Activated T-cell treated with anti-CD3 and anti-CD28 coated beads, Interleukin-2, amount 50 U/mL, for 48 hours (primary cell): ENCODE data around the gene FAM161A.
"Not testable (repeated sequence)": the region's sequence is repeated elsewhere in the genome, so short reads cannot be mapped to it uniquely, and the experiment has no call there.

Experiments
- DNase-seq, 2 experiments: peaks; one replicate each; pipeline ENCODE4 v3.0.0-alpha.2; 2020

The FAM161A gene

DNA sequence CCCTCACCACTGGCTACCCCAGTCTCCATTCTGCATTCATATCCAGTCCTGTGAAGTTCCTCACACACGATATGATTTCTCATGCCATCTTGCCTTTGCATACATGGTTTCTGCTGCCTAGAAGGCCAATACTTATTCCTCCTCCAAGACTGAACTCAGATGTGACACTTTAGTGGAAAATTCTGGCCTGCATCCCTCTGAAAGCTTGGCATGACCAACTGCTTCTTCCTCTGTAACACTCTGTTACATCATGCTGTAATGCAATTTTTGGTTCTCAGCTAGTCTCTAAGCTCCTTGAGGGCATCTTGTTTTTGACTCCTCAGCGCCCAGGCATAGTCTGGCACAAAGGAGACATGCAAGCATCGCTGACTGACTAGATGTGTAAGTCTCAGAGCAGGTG, 12.6 kb downstream of the FAM161A start:
- DNase-seq = no peak

DNA sequence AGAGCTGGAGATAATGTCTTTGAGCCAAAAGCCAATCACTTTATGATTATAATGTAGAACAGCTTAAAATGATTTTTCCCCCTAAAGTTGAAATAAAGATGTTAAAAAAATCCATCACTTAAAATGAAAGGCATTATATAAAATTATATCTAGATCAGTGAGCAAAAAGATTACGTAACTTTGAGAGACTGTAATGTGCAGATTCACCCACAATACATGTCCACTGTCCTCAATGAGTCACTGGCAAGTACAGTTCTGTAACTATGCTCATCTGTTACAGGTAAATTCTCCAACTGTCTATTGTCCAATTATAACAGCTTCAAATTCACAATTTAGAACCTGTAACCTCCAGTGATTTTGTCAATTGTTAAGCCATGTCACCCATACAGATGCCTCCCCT, 19.0 kb downstream of the FAM161A start:
- no peak for DNase-seq

DNA sequence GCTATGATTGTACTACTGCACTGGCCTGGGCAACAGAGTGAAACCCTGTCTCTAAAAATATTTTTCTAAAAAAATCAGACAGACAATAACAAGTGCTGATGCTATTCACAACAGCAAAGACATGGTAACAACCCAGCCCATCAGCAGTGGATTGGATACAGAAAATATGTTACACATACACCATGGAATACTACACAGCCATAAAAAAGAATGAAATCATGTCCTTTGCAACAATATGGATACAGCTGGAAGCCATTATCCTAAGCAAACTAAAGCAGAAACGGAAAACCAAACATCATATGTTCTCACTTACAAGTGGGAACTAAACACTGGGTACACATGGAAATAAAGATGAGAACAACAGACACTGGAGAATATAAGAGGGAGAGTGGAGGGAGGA, 19.9 kb downstream of the FAM161A start:
- DNase-seq = no peak

GRCh38 chr2:61832183-61832841, 21.5 kb downstream of the FAM161A start:
- no peak for DNase-seq

- DNase-seq = no peak
These were observed 31.6 kb downstream of the FAM161A start for GRCh38 chr2:61822255-61822654.

- DNase-seq = no peak
These were observed 37.1 kb downstream of the FAM161A start for GRCh38 chr2:61816480-61817355.

DNA sequence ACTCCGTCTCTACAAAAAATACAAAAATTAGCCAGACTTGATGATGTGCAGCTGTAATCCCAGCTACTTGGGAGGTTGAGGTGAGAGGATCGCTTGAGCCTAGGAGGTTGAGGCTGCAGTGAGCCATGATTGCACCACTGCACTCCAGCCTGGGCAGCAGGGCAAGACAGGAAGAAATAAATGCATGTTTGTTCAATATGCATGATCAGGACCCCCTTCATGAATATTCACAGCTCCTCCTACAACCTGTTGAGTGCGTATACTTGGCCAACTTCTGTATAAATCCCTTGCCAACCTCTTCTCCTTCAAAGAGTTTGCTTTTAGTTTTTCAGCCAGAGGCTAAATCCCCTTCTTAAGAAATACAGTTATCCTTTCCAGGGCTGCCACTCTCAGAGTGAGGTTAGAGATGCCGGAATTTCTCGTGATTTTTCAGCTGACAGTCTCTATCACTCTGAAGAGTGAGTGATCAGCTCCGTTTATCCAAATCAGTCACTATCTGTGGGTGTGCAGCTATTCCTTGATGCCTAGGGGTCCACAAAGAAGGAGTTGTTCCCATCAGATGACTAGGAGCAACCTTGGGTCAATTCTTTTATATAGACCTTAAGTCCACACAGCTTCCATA, 39.2 kb downstream of the FAM161A start:
- no peak for DNase-seq

- not testable (repeated sequence) for DNase-seq
These were observed 40.5 kb downstream of the FAM161A start for GRCh38 chr2:61813314-61813713.

DNA sequence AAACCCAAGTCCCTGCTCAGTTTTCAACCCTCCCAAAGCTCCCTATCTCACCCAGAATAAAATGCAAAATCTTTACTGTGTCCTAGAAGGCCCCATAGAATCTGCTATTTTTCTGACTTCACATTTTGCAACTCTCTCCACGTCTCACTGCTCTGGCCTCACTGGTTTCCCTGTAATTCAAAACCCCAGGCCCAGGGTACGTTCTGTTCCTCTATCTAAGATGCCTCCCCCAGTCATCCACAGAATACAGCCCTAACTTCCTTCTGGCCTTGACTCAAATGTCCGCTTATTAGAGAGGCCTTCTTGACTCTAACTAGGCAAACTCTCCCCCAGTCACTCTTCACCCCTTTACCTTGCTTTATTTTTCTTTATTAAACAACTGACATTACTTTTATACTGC, 42.0 kb downstream of the FAM161A start:
- no peak for DNase-seq

- DNase-seq = not testable (repeated sequence)
These were observed 43.7 kb downstream of the FAM161A start for GRCh38 chr2:61810203-61810602.

- not testable (repeated sequence) for DNase-seq
These were observed 45.2 kb downstream of the FAM161A start for GRCh38 chr2:61808693-61809092.

GRCh38 chr2:61807036-61807757, 46.7 kb downstream of the FAM161A start:
- no peak for DNase-seq

- DNase-seq = no peak
These were observed 51.3 kb downstream of the FAM161A start for GRCh38 chr2:61802548-61802947.

DNA sequence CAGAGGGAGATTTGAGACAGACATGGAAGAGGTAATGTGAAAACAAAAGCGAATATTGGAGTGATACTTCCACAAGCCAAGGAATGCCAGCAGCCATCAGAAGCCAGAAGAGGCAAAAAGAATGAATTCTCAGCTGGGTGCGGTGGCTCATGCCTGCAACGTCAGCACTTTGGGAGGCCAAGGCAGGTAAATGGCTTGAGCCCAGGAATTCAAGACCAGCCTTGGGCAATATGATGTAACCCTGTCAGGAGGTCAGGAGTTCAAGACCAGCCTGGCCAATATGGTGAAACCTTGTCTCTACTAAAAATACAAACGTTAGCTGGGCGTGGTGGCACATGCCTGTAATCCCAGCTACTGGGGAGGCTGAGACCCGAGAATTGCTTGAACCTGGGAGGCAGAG, 54.8 kb downstream of the FAM161A start:
- DNase-seq = no peak

- not testable (repeated sequence) for DNase-seq
These were observed 56.4 kb downstream of the FAM161A start for GRCh38 chr2:61797446-61797845.

DNA sequence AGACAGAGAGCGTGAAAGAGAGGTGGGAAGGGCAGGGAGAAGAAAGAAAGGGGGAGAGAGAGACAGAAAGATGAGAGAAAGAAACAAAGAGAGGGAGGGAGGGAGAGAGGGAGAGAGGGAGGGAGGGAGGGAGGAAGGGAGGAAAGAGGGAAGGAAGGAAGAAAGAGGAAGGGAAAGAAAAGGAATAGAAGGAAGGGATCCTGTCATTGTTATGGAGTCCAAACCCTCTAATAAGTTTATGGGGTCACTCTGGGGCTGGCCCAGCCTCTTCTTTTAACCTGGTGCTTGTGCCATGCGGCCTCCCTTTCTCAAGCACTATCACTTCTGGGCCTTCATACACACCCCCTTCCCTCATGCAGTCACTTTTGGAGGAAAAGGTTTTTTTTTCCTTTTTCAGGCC, 58.5 kb downstream of the FAM161A start:
- DNase-seq = no peak

DNA sequence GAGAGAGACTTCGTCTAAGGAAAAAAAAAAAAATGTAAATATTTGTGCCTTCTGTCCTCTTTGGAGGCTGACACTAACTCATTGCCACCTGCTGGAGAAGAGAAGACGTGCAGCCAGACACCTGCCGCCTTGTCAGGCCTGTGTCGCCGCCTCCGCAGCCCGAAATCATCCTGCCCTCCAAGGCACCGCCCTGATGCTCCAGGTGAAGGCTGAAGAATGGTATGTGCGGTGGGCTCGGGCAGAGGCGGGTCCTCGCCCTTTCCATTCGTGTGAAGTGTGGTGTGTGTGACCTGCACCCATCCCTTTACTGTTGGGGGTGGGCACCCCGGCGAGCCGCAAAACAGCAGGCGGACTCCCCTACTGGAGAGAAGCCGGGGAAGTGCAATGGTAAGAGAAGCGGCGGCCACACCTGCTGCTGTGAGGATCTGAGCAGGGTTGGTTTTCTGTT, 60.4 kb downstream of the FAM161A start:
- peak; percentile 77 to 81 for DNase-seq

DNA sequence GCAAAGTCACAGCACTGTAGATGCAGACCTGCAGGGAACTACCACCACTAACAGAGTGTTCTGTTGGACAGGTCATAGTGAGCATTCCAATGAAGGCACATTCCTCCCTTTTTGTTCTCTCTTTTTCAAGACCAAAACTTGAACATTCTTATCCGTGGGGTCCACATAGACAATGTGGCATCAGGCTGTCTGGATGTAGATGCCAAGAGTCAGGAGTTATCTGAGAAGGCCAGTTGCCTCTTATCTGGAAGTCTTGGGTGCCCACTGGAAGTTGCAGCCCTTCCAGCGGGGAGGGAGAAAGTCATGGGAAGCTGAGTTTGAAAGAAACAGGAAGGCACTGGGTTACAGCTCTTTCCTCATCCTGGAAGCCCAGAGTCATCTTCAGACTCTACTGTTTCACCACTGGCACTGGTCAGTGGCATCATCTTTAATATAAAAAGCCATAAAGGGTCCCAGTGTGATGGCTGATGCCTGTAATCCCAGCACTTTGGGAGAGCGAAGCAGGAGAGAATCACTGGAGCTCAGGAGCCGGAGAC, 61.4 kb downstream of the FAM161A start:
- DNase-seq = no peak

DNA sequence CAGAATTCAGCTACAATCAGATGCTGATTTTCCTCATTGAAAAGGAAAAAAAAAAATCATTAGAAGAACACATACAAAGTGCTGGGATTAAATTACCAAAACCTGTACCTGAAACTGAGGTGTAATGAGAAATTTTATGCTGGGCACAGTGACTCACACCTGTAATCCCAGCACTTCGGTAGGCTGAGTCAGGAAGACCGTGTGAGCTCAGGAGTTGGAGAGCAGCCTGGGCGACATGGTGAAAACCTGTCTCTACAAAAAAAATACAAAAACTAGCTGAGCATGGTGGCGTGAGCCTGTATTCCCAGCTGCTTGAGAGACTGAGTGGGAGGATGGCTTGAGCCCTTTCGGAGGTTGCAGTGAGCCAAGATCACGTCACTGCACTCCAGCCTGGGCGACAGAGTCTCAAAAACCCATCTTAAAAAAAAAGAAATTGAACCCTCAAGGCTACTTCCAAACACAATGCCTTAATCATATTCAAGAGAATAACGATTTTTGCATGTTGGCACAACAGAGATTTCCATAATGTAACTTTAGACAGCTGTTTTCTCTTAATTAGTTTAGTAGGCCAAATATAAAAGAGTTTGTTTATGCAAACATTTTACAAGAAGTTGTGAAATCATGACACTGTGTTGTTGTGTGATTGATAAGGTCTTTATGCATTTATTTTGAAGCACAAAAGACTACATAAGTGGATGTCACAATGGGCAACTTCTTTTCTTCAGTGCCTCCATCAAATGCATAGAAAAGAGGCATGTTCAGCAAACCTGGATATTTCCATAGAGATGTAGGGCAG, 63.9 kb downstream of the FAM161A start:
- DNase-seq = no peak

DNA sequence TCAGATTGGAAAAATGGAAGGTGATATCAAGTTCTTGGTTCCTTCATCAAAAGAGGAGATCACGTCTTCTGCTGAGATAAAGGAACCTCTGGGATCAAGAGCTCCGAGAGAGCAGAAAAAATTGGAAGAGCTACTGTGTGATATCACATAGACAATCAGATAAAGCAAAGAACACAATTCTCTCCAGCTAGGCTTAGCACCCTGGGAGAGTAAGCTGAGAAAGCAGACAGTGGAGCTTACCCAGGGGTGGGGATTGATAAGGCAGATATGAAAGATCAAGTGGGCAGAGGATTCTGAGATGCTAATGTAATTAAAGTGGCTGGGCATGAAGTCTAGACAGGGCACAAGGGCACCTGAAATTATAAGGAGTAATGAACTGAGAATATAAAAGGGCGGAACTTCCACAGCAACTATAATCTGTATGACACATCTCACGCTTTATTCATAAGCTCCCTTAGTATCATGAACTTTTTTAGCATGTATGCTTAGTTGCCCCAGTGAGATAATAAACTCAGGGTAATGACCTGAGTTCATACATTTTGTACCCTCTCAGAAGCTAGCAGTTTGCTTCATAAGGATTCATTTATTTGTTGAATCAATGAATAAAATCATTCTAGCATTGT, 65.8 kb downstream of the FAM161A start:
- no peak for DNase-seq

DNA sequence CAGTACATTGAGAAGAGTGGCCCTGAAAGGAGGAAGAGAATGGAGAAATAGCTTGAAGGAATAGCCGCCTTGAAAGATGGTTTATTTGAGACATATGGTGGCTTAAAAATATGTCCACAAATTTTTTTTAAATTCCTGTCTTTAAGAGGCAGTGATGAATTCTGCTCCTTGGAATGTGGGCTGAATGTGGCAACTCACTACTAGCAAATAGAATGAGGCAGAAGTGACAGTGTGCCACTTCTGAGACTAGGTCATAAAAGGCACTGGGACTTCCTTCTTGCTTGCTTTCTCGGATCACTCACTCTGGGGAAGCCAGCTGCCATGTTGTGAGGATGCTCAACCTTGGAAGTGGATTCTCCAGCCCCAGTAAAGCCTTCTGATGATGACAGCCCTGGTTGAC, 67.0 kb downstream of the FAM161A start:
- DNase-seq = no peak

GRCh38 chr2:61785583-61785982, 68.3 kb downstream of the FAM161A start:
- DNase-seq = no peak
